ENCODE data around the gene SERTAD2.

- no peak for TF ChIP-seq CTCF (IDR thresholded peaks at IDR 0.05)
- no peak for TF ChIP-seq POLR2A (IDR thresholded peaks at IDR 0.05)
Measured at GRCh38 chr2:64631771-64632170, 21.9 kb downstream of the SERTAD2 start.
